K562 (cell line): ENCODE measurements around the gene MAP9. TPM values are rescaled to one million over a fixed set of nuclear protein-coding genes. Genes with fewer than 3 reads are reported as not detected.

Experiments used
- ATAC-seq: fragments of 200-7000 bp; cut with Tn5 transposase; 3 replicates; pipeline ENCODE4 v1.9.1; 2020; ENCODE audit warnings: moderate library complexity
- BruUV-seq: library from RNA; stranded (reverse); fragments of 400-500 nt; replicated peaks from 2 replicates; lab custom pipeline; 2021; lab: Mats Ljungman, UMichigan
- CTCF ChIA-PET: fragments of 300-600 bp; formaldehyde crosslinking; extraction: SDS; loops from one replicate; lab custom pipeline; 2021; ENCODE audit warnings: low intra/inter-chr PET ratio; lab: Yijun Ruan, JAX
- POLR2A ChIA-PET: fragments of 300-600, 350-650 bp; sonication (Branson Sonifier 250); formaldehyde crosslinking; extraction: SDS; loops from one replicate; lab custom pipeline; 2021; ENCODE audit warnings: antibody characterized with exemption, inconsistent platforms; lab: Yijun Ruan, JAX
- DNase-seq, 4 experiments: peaks; one replicate each; pipeline versions ENCODE4 v3.0.0 to v3.0.0-alpha.2; 2011 to 2018; ENCODE audit warnings: low spot score in 3 of 4, mixed read lengths in 3 of 4; ENCODE audit errors: extremely low read depth in 1 of 4
- FAIRE-seq: peaks from 2 replicates; lab custom pipeline; 2011; peaks lifted over from hg19 to GRCh38; lab: Jason Lieb, UNC
- H2AFZ ChIP-seq: 2 replicates; pipeline ENCODE4 v1.6.0; 2011; ENCODE audit warnings: low read depth, low read length, control low read depth, inconsistent platforms
- H3K27ac ChIP-seq: fragments of 200-600 bp; 3 replicates; pipeline ENCODE4 v1.8.0; 2011; ENCODE audit warnings: low read depth, mild to moderate bottlenecking, control low read depth, inconsistent platforms, low read length, moderate library complexity, mixed read lengths; ENCODE audit errors: extremely low read depth
- H3K27me3 ChIP-seq, 2 experiments: fragments of 300-600 bp in 1 of 2; 2 replicates in 1 of 2; 3 replicates in 1 of 2; pipeline versions ENCODE4 v1.6.0 to v1.8.0; 2011; ENCODE audit warnings: inconsistent platforms in 2 of 2, low read length in 2 of 2, mild to moderate bottlenecking in 1 of 2, mixed read lengths in 1 of 2, moderate library complexity in 1 of 2; ENCODE audit not compliant: control insufficient read depth in 2 of 2, insufficient read depth in 2 of 2
- H3K36me3 ChIP-seq: fragments of 300-600 bp; 3 replicates; pipeline ENCODE4 v1.8.0; 2011; ENCODE audit warnings: mild to moderate bottlenecking, low read length, inconsistent platforms; ENCODE audit not compliant: control insufficient read depth, insufficient read depth
- H3K4me1 ChIP-seq, 2 experiments: fragments of 200-600 bp in 1 of 2; replicated peaks in 1 of 2; 2 replicates in 1 of 2; 3 replicates in 1 of 2; pipeline versions ENCODE4 v1.5.1 to v1.8.0; 2011; ENCODE audit warnings: inconsistent platforms in 2 of 2, low read length in 2 of 2, mild to moderate bottlenecking in 1 of 2, mixed read lengths in 1 of 2, moderate library complexity in 1 of 2; ENCODE audit not compliant: control insufficient read depth in 2 of 2, insufficient read depth in 2 of 2
- H3K4me2 ChIP-seq: 2 replicates; pipeline ENCODE4 v1.6.1; 2011; ENCODE audit warnings: low read length, control low read depth, inconsistent platforms, mixed read lengths; ENCODE audit not compliant: insufficient read depth
- H3K4me3 ChIP-seq: fragments of 200-600 bp; sonication (generic), shearing (Covaris generic); 2 replicates; pipeline ENCODE4 v1.5.1; 2016; ENCODE audit warnings: control low read depth, inconsistent platforms
- H3K79me2 ChIP-seq: fragments of 200-600 bp; 3 replicates; pipeline ENCODE4 v1.8.0; 2011; ENCODE audit warnings: low read length, inconsistent platforms; ENCODE audit not compliant: control insufficient read depth, insufficient read depth
- H3K9ac ChIP-seq, 2 experiments: 2 replicates each; pipeline versions ENCODE4 v1.6.0 to v1.6.1; 2011; ENCODE audit warnings: low read depth in 2 of 2, low read length in 2 of 2, control low read depth in 1 of 2, inconsistent platforms in 1 of 2, mild to moderate bottlenecking in 1 of 2, mixed read lengths in 1 of 2; ENCODE audit not compliant: insufficient read depth in 1 of 2
- H3K9me1 ChIP-seq: one replicate; pipeline ENCODE4 v1.6.0; 2011; ENCODE audit warnings: inconsistent platforms, mild to moderate bottlenecking, low read length, moderate library complexity; ENCODE audit not compliant: control insufficient read depth, insufficient read depth
- H3K9me3 ChIP-seq: replicated peaks from 2 replicates; pipeline ENCODE4 v1.5.1; 2011; ENCODE audit warnings: low read depth, low read length, inconsistent platforms; ENCODE audit not compliant: control insufficient read depth, insufficient read depth
- H4K20me1 ChIP-seq: replicated peaks from 2 replicates; pipeline ENCODE4 v1.6.1; 2011; ENCODE audit warnings: low read length, inconsistent platforms, mixed read lengths; ENCODE audit not compliant: control insufficient read depth, insufficient read depth
- ARHGAP35 ChIP-seq: fragments of 450-650 bp; IDR thresholded peaks from 2 replicates; pipeline ENCODE4 v1.6.1; 2018; ENCODE audit not compliant: partially characterized antibody
- BRF2 ChIP-seq: IDR thresholded peaks from 3 replicates; pipeline ENCODE4 v1.6.1; 2011; ENCODE audit warnings: borderline replicate concordance, mild to moderate bottlenecking; ENCODE audit not compliant: insufficient read length, insufficient read depth
- CCAR2 ChIP-seq: fragments of 200-400 bp; formaldehyde crosslinking; IDR thresholded peaks from 2 replicates; pipeline ENCODE4 v1.6.1; 2017; ENCODE audit warnings: mild to moderate bottlenecking, low read depth, low read length
- ELK3 ChIP-seq: fragments of 450-650 bp; formaldehyde crosslinking; IDR thresholded peaks from 2 replicates; pipeline ENCODE4 v1.4.0; 2020; ENCODE audit warnings: mild to moderate bottlenecking
- FOXP1 ChIP-seq: sonication (generic); formaldehyde crosslinking; IDR thresholded peaks from 2 replicates; pipeline ENCODE4 v1.8.0; 2022; ENCODE audit warnings: mild to moderate bottlenecking, missing genetic modification reagents
- HNRNPH1 ChIP-seq: fragments of 200-400 bp; formaldehyde crosslinking; optimal IDR thresholded peaks from 2 replicates; pipeline ENCODE3; 2017; ENCODE audit warnings: low read depth, mild to moderate bottlenecking, low read length, moderate library complexity
- KDM4B ChIP-seq, 2 experiments: fragments of 450-650 bp in 1 of 2; sonication (generic) in 1 of 2; IDR thresholded peaks; 2 replicates each; pipeline ENCODE4 v1.6.1; 2016 to 2017; ENCODE audit warnings: borderline replicate concordance in 2 of 2, antibody characterized with exemption in 1 of 2, low read depth in 1 of 2, mild to moderate bottlenecking in 1 of 2
- KLF10 ChIP-seq: fragments of 250-450 bp; sonication (Bioruptor Pico); IDR thresholded peaks from 2 replicates; pipeline ENCODE4 v1.6.1; 2021; ENCODE audit warnings: matching md5 sums
- NONO ChIP-seq, 2 experiments: fragments of 200-400 bp in 1 of 2; fragments of 450-650 bp in 1 of 2; formaldehyde crosslinking in 1 of 2; IDR thresholded peaks; 2 replicates each; pipeline ENCODE4 v1.6.1; 2017; ENCODE audit warnings: low read depth in 2 of 2, mild to moderate bottlenecking in 2 of 2, moderate library complexity in 2 of 2, low read length in 1 of 2
- NRF1 ChIP-seq, 2 experiments: fragments of 450-650 bp; IDR thresholded peaks in 1 of 2; conservative IDR thresholded peaks in 1 of 2; 2 replicates each; pipeline ENCODE4 v1.6.1; 2014; ENCODE audit warnings: mild to moderate bottlenecking in 2 of 2
- POLR2B ChIP-seq: fragments of 450-650 bp; IDR thresholded peaks from 2 replicates; pipeline ENCODE4 v1.6.1; 2018; ENCODE audit warnings: low read depth; ENCODE audit not compliant: partially characterized antibody
- PURB ChIP-seq: sonication (generic); formaldehyde crosslinking; IDR thresholded peaks from 2 replicates; pipeline ENCODE4 v1.9.0; 2021; ENCODE audit warnings: low read depth, mild to moderate bottlenecking, missing genetic modification reagents
- SMARCA4 ChIP-seq: fragments of 450-650 bp; IDR thresholded peaks from 2 replicates; pipeline ENCODE4 v1.6.1; 2016
- STAT5A ChIP-seq: IDR thresholded peaks from 2 replicates; pipeline ENCODE4 v1.6.1; 2012; ENCODE audit warnings: low read length, inconsistent platforms, borderline replicate concordance
- STAT5B ChIP-seq: fragments of 250-450 bp; sonication (Bioruptor Pico); IDR thresholded peaks from 2 replicates; pipeline ENCODE4 v1.8.0; 2021; ENCODE audit warnings: mild to moderate bottlenecking, inconsistent platforms
- SUPT5H ChIP-seq: fragments of 450-650 bp; IDR thresholded peaks from 2 replicates; pipeline ENCODE4 v1.6.1; 2016
- TAF9B ChIP-seq: fragments of 450-650 bp; IDR thresholded peaks from 2 replicates; pipeline ENCODE4 v1.6.1; 2018; ENCODE audit warnings: mild to moderate bottlenecking; ENCODE audit not compliant: partially characterized antibody
- U2AF2 ChIP-seq: fragments of 200-400 bp; formaldehyde crosslinking; optimal IDR thresholded peaks from 2 replicates; pipeline ENCODE3; 2017; ENCODE audit warnings: low read depth, mild to moderate bottlenecking, low read length
- WGBS: fragments of 100-300 bp; shearing (Covaris generic); methylation state at CpG from one replicate; pipeline ENCODE4 v1.1.6; 2016; ENCODE audit warnings: low coverage, mixed read lengths; ENCODE audit not compliant: insufficient coverage; ENCODE audit errors: missing lambda C conversion rate; 5-methylcytosine and 5-hydroxymethylcytosine counted together
- in situ Hi-C: fragments of 300-500 bp; cut with MboI; formaldehyde crosslinking; loops from 4 replicates; pipeline ENCODE4 v1.15.0; 2018; ENCODE audit warnings: inconsistent platforms, mixed read lengths
- intact Hi-C: fragments of 100-400 bp; cut with micrococcal nuclease; formaldehyde crosslinking; loops from 2 replicates; pipeline ENCODE4 v1.14.2; 2022
- polyA plus RNA-seq, 8 experiments: library from polyadenylated mRNA; depleted of rRNA in 4 of 8; stranded (reverse) in 5 of 8; unstranded in 3 of 8; fragments of >200 nt; fragmentation: Nextera tagmentation in 2 of 8; fragmentation: Illumina TruSeq in 1 of 8; extraction: Ambion mirVana in 2 of 8; extraction: Trizol in 1 of 8; gene quantifications; 2 replicates each; pipeline versions ENCODE4 v1.2.1 to v1.2.3, GENCODE V29; 2011 to 2014; ENCODE audit warnings: inconsistent platforms in 1 of 8, missing spikeins in 1 of 8
- total RNA-seq, 7 experiments: library from RNA; depleted of rRNA in 6 of 7; stranded (reverse); fragments of >200 nt in 6 of 7; fragmentation: Illumina TruSeq in 2 of 7; extraction: Trizol in 2 of 7; gene quantifications; 2 replicates each; pipeline versions ENCODE4 v1.2.1 to v1.2.3, GENCODE V29; 2011 to 2021; ENCODE audit warnings: low replicate concordance in 1 of 7
- TF ChIP-seq, protein P1 (sequence below): fragments of 200-800 bp; sonication (Bioruptor generic); IDR thresholded peaks from 2 replicates; pipeline ENCODE4 v1.6.1; 2017; ENCODE audit warnings: missing genetic modification characterization, missing compliant biosample characterization

The MAP9 gene
- total and polyA plus RNA-seq, 9 of the 15 experiments (the other 6 are each of a cell fraction or from before 2014, with no cell fraction given), result 0.04 to 0.09 TPM; not detected in 7

- FAIRE-seq (no peak), DNase-seq (no peak), ATAC-seq (no peak)
- TF ChIP-seq STAT5A, result no peak
- no peak for TF ChIP-seq NRF1 (conservative IDR thresholded peaks at IDR 0.05 in 1 of 2, IDR thresholded peaks at IDR 0.05 in 1 of 2)
- TF ChIP-seq TAF9B, result no peak
- TF ChIP-seq STAT5B, result no peak
- TF ChIP-seq BRF2, result no peak
- no peak for TF ChIP-seq FOXP1 (CRISPR knock-in tag)
- TF ChIP-seq PURB, result no peak
- TF ChIP-seq CCAR2, result no peak
- no peak for TF ChIP-seq KLF10
- TF ChIP-seq ARHGAP35, result no peak
- no peak for TF ChIP-seq NONO (IDR thresholded peaks at IDR 0.05; ENCODE audit: low read depth in 2 of 2, low read length in 1 of 2)
- no peak for TF ChIP-seq SUPT5H
- TF ChIP-seq ELK3 (CRISPR knock-in tag), result no peak
- no peak for TF ChIP-seq SMARCA4
- TF ChIP-seq KDM4B (IDR thresholded peaks at IDR 0.05; ENCODE audit: borderline replicate concordance in 2 of 2, low read depth in 1 of 2), result no peak
- no peak for TF ChIP-seq U2AF2
- no peak for TF ChIP-seq HNRNPH1
- TF ChIP-seq, protein P1, sequence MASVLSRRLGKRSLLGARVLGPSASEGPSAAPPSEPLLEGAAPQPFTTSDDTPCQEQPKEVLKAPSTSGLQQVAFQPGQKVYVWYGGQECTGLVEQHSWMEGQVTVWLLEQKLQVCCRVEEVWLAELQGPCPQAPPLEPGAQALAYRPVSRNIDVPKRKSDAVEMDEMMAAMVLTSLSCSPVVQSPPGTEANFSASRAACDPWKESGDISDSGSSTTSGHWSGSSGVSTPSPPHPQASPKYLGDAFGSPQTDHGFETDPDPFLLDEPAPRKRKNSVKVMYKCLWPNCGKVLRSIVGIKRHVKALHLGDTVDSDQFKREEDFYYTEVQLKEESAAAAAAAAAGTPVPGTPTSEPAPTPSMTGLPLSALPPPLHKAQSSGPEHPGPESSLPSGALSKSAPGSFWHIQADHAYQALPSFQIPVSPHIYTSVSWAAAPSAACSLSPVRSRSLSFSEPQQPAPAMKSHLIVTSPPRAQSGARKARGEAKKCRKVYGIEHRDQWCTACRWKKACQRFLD (CRISPR knock-in tag), result no peak
- no peak for TF ChIP-seq POLR2B
- 0% methylated on average over 4 of the region's 4 CpGs for WGBS
- Histone ChIP-seq H3K9me3 (no peaks in the 10 kb centered on the region), H3K4me1 (no peaks in the 10 kb centered on the region), H3K4me2 (no peak overlapping the region), H2AFZ (no peak overlapping the region), H3K9me1 (no peaks in the 10 kb centered on the region), H3K27me3 (no peaks in the 10 kb centered on the region), H3K27ac (no peak overlapping the region), H4K20me1 (no peaks in the 10 kb centered on the region), H3K79me2 (no peaks in the 10 kb centered on the region), H3K36me3 (no peaks in the 10 kb centered on the region), H3K9ac (no peak overlapping the region), H3K4me3 (no peak overlapping the region)
- intact Hi-C loops, result no loop called here
- in situ Hi-C loops, result no loop called here
- POLR2A ChIA-PET, result no interaction called here
- no TSS peak for BruUV-seq
- CTCF ChIA-PET, result no interaction called here
Measured at GRCh38 chr4:155383541-155383940, 6.8 kb upstream of the MAP9 start.
